ENCODE measurements around the gene PHF21A.

DNA sequence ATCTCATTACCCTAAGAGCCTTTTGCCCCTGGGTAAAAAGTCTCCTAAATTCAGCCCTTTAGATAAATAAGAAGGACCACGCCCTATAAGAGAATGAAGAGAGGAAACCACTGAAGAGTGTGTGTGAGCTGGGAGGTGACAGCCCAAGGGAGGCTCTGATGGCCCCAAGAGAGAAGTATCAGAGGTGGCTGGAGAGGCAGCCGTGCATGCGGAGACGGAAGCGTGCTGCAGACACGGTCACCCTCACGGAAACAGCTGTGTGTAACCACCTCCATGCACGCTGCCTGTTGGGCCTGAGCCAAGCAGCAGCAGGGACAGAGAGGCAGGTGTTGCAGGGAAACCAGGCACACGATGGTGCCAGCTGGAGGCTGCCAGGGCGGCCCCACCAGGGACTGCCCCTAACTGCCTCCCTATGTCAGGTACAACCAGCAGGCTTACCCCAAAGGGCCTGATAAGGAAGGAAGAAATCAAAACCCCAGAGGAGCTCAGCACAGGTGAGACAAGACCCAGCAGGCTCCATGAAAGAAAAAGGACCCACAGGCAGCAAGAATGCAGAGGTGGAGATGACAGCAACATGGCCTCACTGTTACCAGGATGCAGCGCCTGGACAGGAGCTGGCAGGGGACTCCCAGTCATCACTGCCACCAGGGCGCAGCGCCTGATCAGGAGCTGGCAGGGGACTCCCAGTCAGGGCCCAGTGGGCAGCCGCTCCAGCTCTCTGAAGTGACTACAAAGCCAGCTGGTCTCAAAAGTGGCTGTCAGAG is 191.0 kb downstream of the PHF21A start:
- TF ChIP-seq CTCF (IDR thresholded peaks at IDR 0.05; ENCODE audit: low read depth, low read length) (no peak), EZH2phosphoT487 (IDR thresholded peaks at IDR 0.05; ENCODE audit: low read depth) (no peak)

All from OCI-LY3 (cell line).